OCI-LY3 (cell line): ENCODE data around the gene CPNE4.

Experiments used
- CTCF ChIP-seq: fragments of 200-600, 300-600 bp; sonication (generic); IDR thresholded peaks from 2 replicates; pipeline ENCODE4 v1.5.1; 2014; ENCODE audit warnings: antibody characterized with exemption, low read length, low read depth
- EZH2phosphoT487 ChIP-seq: fragments of 200-600 bp; shearing (Covaris generic); IDR thresholded peaks from 2 replicates; pipeline ENCODE4 v1.6.1; 2018; ENCODE audit warnings: antibody characterized with exemption, mixed run types, low read depth

- TF ChIP-seq CTCF (no peak), EZH2phosphoT487 (no peak)
These were observed 279.4 kb downstream of the CPNE4 start for GRCh38 chr3:131755380-131755779.
